Endothelial cell of umbilical vein (primary cell): ENCODE measurements around the gene SYNPO. TPM values are rescaled to one million over a fixed set of nuclear protein-coding genes. Genes with fewer than 3 reads are reported as not detected.
A peak's percentile ranks its signal among the peaks of the same experiment; 100 is the strongest.

ENCODE experiments used
- BruUV-seq: library from RNA; stranded (reverse); fragments of 400-500 nt; replicated peaks from 2 replicates; lab custom pipeline; 2021; lab: Mats Ljungman, UMichigan
- CTCF ChIA-PET: fragments of 300-600, 350-600 bp; sonication (Branson Sonifier 250); formaldehyde crosslinking; loops from one replicate; lab custom pipeline; 2021; ENCODE audit warnings: antibody characterized with exemption, inconsistent platforms; lab: Charles Lee
- POLR2A ChIA-PET: fragments of 300-600, 350-600 bp; sonication (Branson Sonifier 250); formaldehyde crosslinking; loops from one replicate; lab custom pipeline; 2021; ENCODE audit warnings: antibody characterized with exemption, inconsistent platforms; lab: Charles Lee
- DNase-seq: peaks from one replicate; pipeline ENCODE4 v3.0.0-alpha.2; 2011; ENCODE audit warnings: low read depth, low spot score
- FAIRE-seq: peaks from 2 replicates; lab custom pipeline; 2011; peaks lifted over from hg19 to GRCh38; lab: Jason Lieb, UNC
- H2AFZ ChIP-seq: 2 replicates; pipeline ENCODE4 v1.6.0; 2012; ENCODE audit warnings: low read depth, low read length, control low read depth, inconsistent platforms
- H3K27ac ChIP-seq: 2 replicates; pipeline ENCODE4 v1.5.1; 2011; ENCODE audit warnings: low read depth, mild to moderate bottlenecking, control low read depth, low read length, moderate library complexity; ENCODE audit not compliant: insufficient read depth
- H3K27me3 ChIP-seq, 2 experiments: 2 replicates each; pipeline versions ENCODE4 v1.6.0 to v1.6.1; 2011; ENCODE audit warnings: low read length in 2 of 2, mixed read lengths in 1 of 2; ENCODE audit not compliant: control insufficient read depth in 2 of 2, insufficient read depth in 2 of 2
- H3K36me3 ChIP-seq, 2 experiments: 2 replicates in 1 of 2; 3 replicates in 1 of 2; pipeline ENCODE4 v1.5.1; 2011; ENCODE audit warnings: low read length in 2 of 2, mild to moderate bottlenecking in 1 of 2, moderate library complexity in 1 of 2; ENCODE audit not compliant: control insufficient read depth in 2 of 2, insufficient read depth in 2 of 2; ENCODE audit errors: extremely low read depth in 1 of 2
- H3K4me1 ChIP-seq: 3 replicates; pipeline ENCODE4 v1.5.1; 2011; ENCODE audit warnings: mild to moderate bottlenecking, low read length; ENCODE audit not compliant: control insufficient read depth, insufficient read depth; ENCODE audit errors: extremely low read depth
- H3K4me2 ChIP-seq: 2 replicates; pipeline ENCODE4 v1.6.1; 2011; ENCODE audit warnings: low read length, control low read depth, mixed read lengths; ENCODE audit not compliant: insufficient read depth
- H3K4me3 ChIP-seq, 3 experiments: fragments of 200-600 bp in 1 of 3; sonication (generic), shearing (Covaris generic) in 1 of 3; replicated peaks in 1 of 3; 2 replicates each; pipeline ENCODE4 v1.5.1; 2011 to 2016; ENCODE audit warnings: control low read depth in 3 of 3, low read length in 3 of 3, mild to moderate bottlenecking in 2 of 3, inconsistent platforms in 1 of 3, low read depth in 1 of 3, moderate library complexity in 1 of 3; ENCODE audit not compliant: insufficient read depth in 1 of 3
- H3K79me2 ChIP-seq: 2 replicates; pipeline ENCODE4 v1.6.0; 2012; ENCODE audit warnings: low read length, inconsistent platforms; ENCODE audit not compliant: control insufficient read depth, insufficient read depth
- H3K9ac ChIP-seq: replicated peaks from 2 replicates; pipeline ENCODE3; 2011; ENCODE audit warnings: low read length, control low read depth; ENCODE audit not compliant: insufficient read depth; ENCODE audit errors: extremely low read depth
- H3K9me1 ChIP-seq: replicated peaks from 3 replicates; pipeline ENCODE4 v1.6.0; 2011; ENCODE audit warnings: mild to moderate bottlenecking, low read length; ENCODE audit not compliant: control insufficient read depth, insufficient read depth; ENCODE audit errors: extremely low read depth
- H3K9me3 ChIP-seq: replicated peaks from 2 replicates; pipeline ENCODE4 v1.5.1; 2012; ENCODE audit warnings: low read length, inconsistent platforms; ENCODE audit not compliant: control insufficient read depth, insufficient read depth
- H4K20me1 ChIP-seq: replicated peaks from 2 replicates; pipeline ENCODE3; 2011; ENCODE audit warnings: mild to moderate bottlenecking, low read length; ENCODE audit not compliant: control insufficient read depth, insufficient read depth; ENCODE audit errors: extremely low read depth
- CTCF ChIP-seq, 2 donors: IDR thresholded peaks; 1 replicate in 1 of 2; 2 replicates in 1 of 2; pipeline ENCODE4 v1.5.1; 2011; ENCODE audit warnings: low read length in 2 of 2, mild to moderate bottlenecking in 2 of 2, moderate library complexity in 2 of 2, control low read depth in 1 of 2, inconsistent platforms in 1 of 2, low read depth in 1 of 2; ENCODE audit not compliant: insufficient read depth in 1 of 2; ENCODE audit errors: extremely low read depth in 1 of 2
- EZH2 ChIP-seq: IDR thresholded peaks from 2 replicates; pipeline ENCODE4 v1.6.1; 2012; ENCODE audit warnings: borderline replicate concordance, low read depth, mild to moderate bottlenecking, moderate library complexity, low read length, inconsistent platforms; ENCODE audit not compliant: severe bottlenecking
- FOS ChIP-seq: IDR thresholded peaks from 2 replicates; pipeline ENCODE4 v1.6.1; 2011; ENCODE audit warnings: mild to moderate bottlenecking, low read length, moderate library complexity, borderline replicate concordance; ENCODE audit not compliant: insufficient read depth
- GATA2 ChIP-seq: IDR thresholded peaks from 2 replicates; pipeline ENCODE4 v1.7.0; 2011; ENCODE audit warnings: low read depth, mild to moderate bottlenecking, moderate library complexity, mixed read lengths, low read length; ENCODE audit not compliant: insufficient read length, insufficient read depth
- JUN ChIP-seq: IDR thresholded peaks from 2 replicates; pipeline ENCODE4 v1.6.1; 2011; ENCODE audit warnings: borderline replicate concordance, low read depth; ENCODE audit not compliant: insufficient read length, insufficient read depth
- MAX ChIP-seq: IDR thresholded peaks from 2 replicates; pipeline ENCODE4 v1.6.1; 2011; ENCODE audit not compliant: insufficient read depth, insufficient read length
- MYC ChIP-seq: IDR thresholded peaks from one replicate; pipeline ENCODE4 v1.6.1; 2011; ENCODE audit warnings: mild to moderate bottlenecking, low read depth, low read length
- POLR2A ChIP-seq: IDR thresholded peaks from 2 replicates; pipeline ENCODE4 v1.6.1; 2012; ENCODE audit warnings: low read depth, mild to moderate bottlenecking, control low read depth, low read length
- POLR2AphosphoS5 ChIP-seq: IDR thresholded peaks from 2 replicates; pipeline ENCODE4 v1.6.1; 2012; ENCODE audit warnings: low read depth, mild to moderate bottlenecking, control low read depth, low read length, moderate library complexity; ENCODE audit not compliant: insufficient read depth
- dilution Hi-C: fragments of 300-500 bp; cut with MboI; formaldehyde crosslinking; loops from one replicate; pipeline ENCODE4 v1.15.0; 2019; ENCODE audit warnings: low sequenced_read_pairs; ENCODE audit not compliant: extremely low pct_ligation_motif_present
- intact Hi-C: fragments of 100-400 bp; cut with micrococcal nuclease; formaldehyde crosslinking; loops from one replicate; pipeline ENCODE4 v1.10.0; 2022
- polyA plus RNA-seq, 4 experiments: library from polyadenylated mRNA; depleted of rRNA in 3 of 4; stranded (reverse) in 3 of 4; unstranded in 1 of 4; fragments of >200 nt; gene quantifications; 2 replicates each; pipeline versions ENCODE4 v1.2.1 to v1.2.3, GENCODE V29; 2011 to 2012; ENCODE audit warnings: missing spikeins in 1 of 4
- total RNA-seq: library from RNA; stranded (reverse); gene quantifications from 2 replicates; pipeline ENCODE4 v1.2.3, GENCODE V29; 2021

SYNPO gene
- total and polyA plus RNA-seq, 2 donors (not counting 3 experiments of a cell fraction or from before 2014, with no cell fraction given), result 68.4 to 121 TPM

- peak; percentile 42 for FAIRE-seq
- H3K9me3 ChIP-seq, result no peaks in the 10 kb centered on the region
- H3K27me3 ChIP-seq, result no peaks in the 10 kb centered on the region
- intact Hi-C loops, result no loop called here
- H3K9me1 ChIP-seq, result no peaks in the 10 kb centered on the region
- no peak overlapping the region for H3K4me3 ChIP-seq
- H3K36me3 ChIP-seq, result no peaks in the 10 kb centered on the region
- no peaks in the 10 kb centered on the region for H4K20me1 ChIP-seq
- H3K4me2 ChIP-seq, result no peak overlapping the region
- no peaks in the 10 kb centered on the region for H3K79me2 ChIP-seq
- H3K9ac ChIP-seq, result no peak overlapping the region
- DNase-seq, result no peak
- dilution Hi-C loops, result no loop called here
- ChIA-PET CTCF (interaction anchor here (1.1 kb wide), 1 partner anchor 16 kb away, joined by 3 read pairs; no protein-coding TSS in a partner anchor), POLR2A (no interaction called here)
- H2AFZ ChIP-seq, result no peak overlapping the region
- H3K4me1 ChIP-seq, result peaks cover 41% of the 10 kb centered on the region
- no peak for TF ChIP-seq GATA2
- no peak for TF ChIP-seq EZH2
- TF ChIP-seq POLR2AphosphoS5, result no peak
- TF ChIP-seq MAX, result no peak
- TF ChIP-seq JUN, result no peak
- no peak for TF ChIP-seq CTCF (IDR thresholded peaks at IDR 0.05; ENCODE audit: extremely low read depth in 1 of 2, insufficient read depth in 1 of 2, low read depth in 1 of 2, low read length in 2 of 2)
- no peak for TF ChIP-seq POLR2A
- no peak for TF ChIP-seq MYC
- no peak for TF ChIP-seq FOS
- no peak overlapping the region for H3K27ac ChIP-seq
- no TSS peak for BruUV-seq
These were observed 43.6 kb upstream of the SYNPO start for GRCh38 chr5:150596826-150597225.
